HepG2 (cell line): ENCODE data around the gene IQUB. TPM values are rescaled to one million over a fixed set of nuclear protein-coding genes. Genes with fewer than 3 reads are reported as not detected.

Experiments used
- ARHGAP35 ChIP-seq: sonication (generic); formaldehyde crosslinking; IDR thresholded peaks from 2 replicates; pipeline ENCODE4 v1.9.0; 2022; ENCODE audit warnings: mild to moderate bottlenecking, inconsistent platforms, moderate library complexity, missing genetic modification reagents, borderline replicate concordance
- ARNT2 ChIP-seq: sonication (generic); formaldehyde crosslinking; IDR thresholded peaks from 2 replicates; pipeline ENCODE4 v1.8.0; 2022; ENCODE audit warnings: mild to moderate bottlenecking, low read depth, missing genetic modification reagents, moderate library complexity
- CREM ChIP-seq, 2 experiments: sonication (generic) in 1 of 2; formaldehyde crosslinking in 1 of 2; IDR thresholded peaks; 2 replicates each; pipeline versions ENCODE4 v1.4.0 to v1.6.1; 2016 to 2020; ENCODE audit warnings: antibody characterized with exemption in 1 of 2, mild to moderate bottlenecking in 1 of 2, missing genetic modification reagents in 1 of 2
- FOXA3 ChIP-seq: IDR thresholded peaks from 2 replicates; pipeline ENCODE4 v1.6.1; 2016; ENCODE audit warnings: missing genetic modification reagents, missing compliant biosample characterization
- GATAD2A ChIP-seq: IDR thresholded peaks from 2 replicates; pipeline ENCODE4 v1.6.1; 2016
- IRX3 ChIP-seq: sonication (generic); formaldehyde crosslinking; IDR thresholded peaks from 2 replicates; pipeline ENCODE4 v1.8.1; 2023; ENCODE audit warnings: mild to moderate bottlenecking, low read depth, missing genetic modification reagents, borderline replicate concordance
- KAT7 ChIP-seq: IDR thresholded peaks from 2 replicates; pipeline ENCODE4 v1.6.1; 2018; ENCODE audit warnings: borderline replicate concordance, missing compliant biosample characterization
- KDM5A ChIP-seq: fragments of 200-600 bp; sonication (generic); IDR thresholded peaks from 2 replicates; pipeline ENCODE4 v1.7.0; 2018; ENCODE audit warnings: antibody characterized with exemption, mild to moderate bottlenecking, low read length, borderline replicate concordance
- KMT2A ChIP-seq: sonication (generic); formaldehyde crosslinking; IDR thresholded peaks from 2 replicates; pipeline ENCODE4 v1.4.0; 2020; ENCODE audit warnings: missing genetic modification reagents
- MED13 ChIP-seq: sonication (generic); formaldehyde crosslinking; IDR thresholded peaks from 2 replicates; pipeline ENCODE4 v1.5.0; 2020; ENCODE audit warnings: missing genetic modification reagents
- MEF2D ChIP-seq: sonication (generic); formaldehyde crosslinking; IDR thresholded peaks from 2 replicates; pipeline ENCODE4 v1.5.1; 2020; ENCODE audit warnings: mild to moderate bottlenecking, missing genetic modification reagents
- NFKBIZ ChIP-seq: IDR thresholded peaks from 2 replicates; pipeline ENCODE4 v1.6.1; 2018; ENCODE audit warnings: missing genetic modification reagents, missing compliant biosample characterization
- NFRKB ChIP-seq: fragments of 450-650 bp; IDR thresholded peaks from 2 replicates; pipeline ENCODE4 v1.6.1; 2017
- NKX3-1 ChIP-seq: sonication (generic); formaldehyde crosslinking; IDR thresholded peaks from 2 replicates; pipeline ENCODE4 v1.5.0; 2020; ENCODE audit warnings: missing genetic modification reagents
- NONO ChIP-seq, 2 experiments: fragments of 450-650 bp in 1 of 2; sonication (generic) in 1 of 2; formaldehyde crosslinking in 1 of 2; IDR thresholded peaks in 1 of 2; conservative IDR thresholded peaks in 1 of 2; 2 replicates each; pipeline versions ENCODE4 v1.6.1 to v1.8.0; 2017 to 2022; ENCODE audit warnings: mild to moderate bottlenecking in 1 of 2, missing genetic modification reagents in 1 of 2, moderate library complexity in 1 of 2
- POGZ ChIP-seq: sonication (generic); formaldehyde crosslinking; IDR thresholded peaks from 2 replicates; pipeline ENCODE4 v1.4.0; 2020; ENCODE audit warnings: mild to moderate bottlenecking, missing genetic modification reagents
- POLR2A ChIP-seq, 2 experiments: IDR thresholded peaks; 2 replicates each; pipeline ENCODE4 v1.6.1; 2011; ENCODE audit warnings: low read depth in 2 of 2, low read length in 2 of 2, mild to moderate bottlenecking in 1 of 2, moderate library complexity in 1 of 2; ENCODE audit not compliant: insufficient read depth in 1 of 2
- RFX1 ChIP-seq: fragments of 450-650 bp; IDR thresholded peaks from 2 replicates; pipeline ENCODE4 v1.6.1; 2017
- RFX3 ChIP-seq: IDR thresholded peaks from 2 replicates; pipeline ENCODE4 v1.6.1; 2016; ENCODE audit warnings: missing biosample characterization, missing genetic modification reagents
- RFX5 ChIP-seq: IDR thresholded peaks from 2 replicates; pipeline ENCODE4 v1.6.1; 2011; ENCODE audit warnings: low read depth, low read length, improper control_type of control experiment
- RXRB ChIP-seq: IDR thresholded peaks from 2 replicates; pipeline ENCODE4 v1.6.1; 2016; ENCODE audit warnings: borderline replicate concordance, missing genetic modification reagents, missing compliant biosample characterization
- TARDBP ChIP-seq: sonication (generic); formaldehyde crosslinking; IDR thresholded peaks from 2 replicates; pipeline ENCODE4 v1.8.0; 2022; ENCODE audit warnings: mild to moderate bottlenecking, missing genetic modification reagents
- TBP ChIP-seq: sonication (generic); formaldehyde crosslinking; IDR thresholded peaks from 2 replicates; pipeline ENCODE4 v1.5.0; 2020; ENCODE audit warnings: missing genetic modification reagents
- ZMAT3 ChIP-seq: sonication (generic); formaldehyde crosslinking; conservative IDR thresholded peaks from 2 replicates; pipeline ENCODE4 v1.7.0; 2021; ENCODE audit warnings: missing genetic modification reagents
- ZNF264 ChIP-seq: sonication (generic); formaldehyde crosslinking; IDR thresholded peaks from 2 replicates; pipeline ENCODE4 v1.4.0; 2020; ENCODE audit warnings: missing genetic modification reagents
- ZNF292 ChIP-seq: sonication (generic); formaldehyde crosslinking; IDR thresholded peaks from 2 replicates; pipeline ENCODE4 v1.8.1; 2022; ENCODE audit warnings: mild to moderate bottlenecking, low read depth, missing genetic modification reagents, borderline replicate concordance
- ZNF317 ChIP-seq: sonication (generic); formaldehyde crosslinking; IDR thresholded peaks from 2 replicates; pipeline ENCODE4 v1.5.0; 2020; ENCODE audit warnings: mild to moderate bottlenecking, missing genetic modification reagents
- ZNF615 ChIP-seq: sonication (generic); formaldehyde crosslinking; IDR thresholded peaks from 2 replicates; pipeline ENCODE4 v1.5.0; 2020; ENCODE audit warnings: mild to moderate bottlenecking, missing genetic modification reagents, borderline replicate concordance
- ZNF761 ChIP-seq: sonication (generic); formaldehyde crosslinking; conservative IDR thresholded peaks from 2 replicates; pipeline ENCODE4 v1.4.0; 2020; ENCODE audit warnings: mild to moderate bottlenecking, missing genetic modification reagents
- polyA plus RNA-seq, 8 experiments: library from polyadenylated mRNA; depleted of rRNA in 3 of 8; stranded (reverse) in 7 of 8; unstranded in 1 of 8; fragments of >200 nt; fragmentation: Illumina TruSeq in 4 of 8; extraction: Trizol in 4 of 8; gene quantifications; 2 replicates each; pipeline versions ENCODE4 v1.2.1 to v1.2.3, GENCODE V29; 2011 to 2016; ENCODE audit warnings: low read depth in 4 of 8, missing spikeins in 1 of 8, mixed read lengths in 1 of 8; ENCODE audit not compliant: insufficient read depth in 1 of 8
- total RNA-seq, 5 experiments: library from RNA; depleted of rRNA; stranded (reverse); fragments of >200 nt; fragmentation: Illumina TruSeq; extraction: Trizol; gene quantifications; 2 replicates each; pipeline ENCODE4 v1.2.3, GENCODE V29; 2016; ENCODE audit warnings: low read depth in 1 of 5
- TF ChIP-seq, protein P1 (sequence below): sonication (generic); formaldehyde crosslinking; IDR thresholded peaks from 2 replicates; pipeline ENCODE4; 2020; ENCODE audit warnings: missing genetic modification reagents, mild to moderate bottlenecking, borderline replicate concordance

Gene IQUB
- total and polyA plus RNA-seq, 2 of the 13 experiments (the other 11 are each of a cell fraction or from before 2014, with no cell fraction given) = 0.07 TPM; not detected in 1

- TF ChIP-seq RXRB (CRISPR knock-in tag) = peak; percentile 55; the same call in 1 of the 2 replicates
- 0 out of 2 replicates have a peak, but pooled peaks have one; percentile 65 for TF ChIP-seq ARNT2
- no peak for TF ChIP-seq TBP (CRISPR knock-in tag)
- peak; percentile 71; the same call in 1 of the 2 replicates for TF ChIP-seq ZNF761 (CRISPR knock-in tag)
- peak; percentile 65; the same call in 1 of the 2 replicates for TF ChIP-seq ZNF317
- peak; percentile 43; the same call in 1 of the 2 replicates for TF ChIP-seq KAT7 (CRISPR knock-in tag)
- peak; percentile 90 for TF ChIP-seq RFX1
- peak; percentile 79; the same call in 1 of the 2 replicates for TF ChIP-seq KMT2A (CRISPR knock-in tag)
- 0 out of 2 replicates have a peak, but pooled peaks have one; percentile 29 for TF ChIP-seq NFRKB
- TF ChIP-seq CREM (IDR thresholded peaks at IDR 0.05) = peak; percentile 87
- TF ChIP-seq CREM (CRISPR knock-in tag; IDR thresholded peaks at IDR 0.05) = no peak
- TF ChIP-seq FOXA3 = peak; percentile 29; the same call in 1 of the 2 replicates
- peak; percentile 67; the same call in 1 of the 2 replicates for TF ChIP-seq IRX3 (CRISPR knock-in tag)
- TF ChIP-seq POLR2A (IDR thresholded peaks at IDR 0.05; ENCODE audit: insufficient read depth in 1 of 2, low read depth in 2 of 2, low read length in 2 of 2) = peak; percentile 85 to 86
- peak; percentile 92 for TF ChIP-seq RFX3
- TF ChIP-seq, protein P1, sequence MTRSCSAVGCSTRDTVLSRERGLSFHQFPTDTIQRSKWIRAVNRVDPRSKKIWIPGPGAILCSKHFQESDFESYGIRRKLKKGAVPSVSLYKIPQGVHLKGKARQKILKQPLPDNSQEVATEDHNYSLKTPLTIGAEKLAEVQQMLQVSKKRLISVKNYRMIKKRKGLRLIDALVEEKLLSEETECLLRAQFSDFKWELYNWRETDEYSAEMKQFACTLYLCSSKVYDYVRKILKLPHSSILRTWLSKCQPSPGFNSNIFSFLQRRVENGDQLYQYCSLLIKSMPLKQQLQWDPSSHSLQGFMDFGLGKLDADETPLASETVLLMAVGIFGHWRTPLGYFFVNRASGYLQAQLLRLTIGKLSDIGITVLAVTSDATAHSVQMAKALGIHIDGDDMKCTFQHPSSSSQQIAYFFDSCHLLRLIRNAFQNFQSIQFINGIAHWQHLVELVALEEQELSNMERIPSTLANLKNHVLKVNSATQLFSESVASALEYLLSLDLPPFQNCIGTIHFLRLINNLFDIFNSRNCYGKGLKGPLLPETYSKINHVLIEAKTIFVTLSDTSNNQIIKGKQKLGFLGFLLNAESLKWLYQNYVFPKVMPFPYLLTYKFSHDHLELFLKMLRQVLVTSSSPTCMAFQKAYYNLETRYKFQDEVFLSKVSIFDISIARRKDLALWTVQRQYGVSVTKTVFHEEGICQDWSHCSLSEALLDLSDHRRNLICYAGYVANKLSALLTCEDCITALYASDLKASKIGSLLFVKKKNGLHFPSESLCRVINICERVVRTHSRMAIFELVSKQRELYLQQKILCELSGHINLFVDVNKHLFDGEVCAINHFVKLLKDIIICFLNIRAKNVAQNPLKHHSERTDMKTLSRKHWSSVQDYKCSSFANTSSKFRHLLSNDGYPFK (CRISPR knock-in tag) = peak; percentile 79; the same call in 1 of the 2 replicates
- TF ChIP-seq ZNF264 = no peak
- no peak for TF ChIP-seq MED13
- peak; percentile 75 for TF ChIP-seq ZMAT3
- peak; percentile 54 for TF ChIP-seq RFX5
- peak; percentile 66 for TF ChIP-seq NKX3-1 (CRISPR knock-in tag)
- no peak for TF ChIP-seq NONO (IDR thresholded peaks at IDR 0.05)
- TF ChIP-seq NONO (CRISPR knock-in tag; conservative IDR thresholded peaks at IDR 0.05) = peak; percentile 51; the same call in 1 of the 2 replicates
- TF ChIP-seq POGZ (CRISPR knock-in tag) = peak; percentile 90
- no peak for TF ChIP-seq MEF2D (CRISPR knock-in tag)
- peak; percentile 43 for TF ChIP-seq GATAD2A
- peak; percentile 35; the same call in 1 of the 2 replicates for TF ChIP-seq ZNF292
- TF ChIP-seq NFKBIZ (CRISPR knock-in tag) = 0 out of 2 replicates have a peak, but pooled peaks have one; percentile 21
- 0 out of 2 replicates have a peak, but pooled peaks have one; percentile 68 for TF ChIP-seq ARHGAP35
- peak; percentile 83 for TF ChIP-seq KDM5A
- TF ChIP-seq TARDBP (CRISPR knock-in tag) = peak; percentile 93
- no peak for TF ChIP-seq ZNF615 (CRISPR knock-in tag)
Measured at GRCh38 chr7:123557398-123558288, 23.2 kb upstream of the IQUB start, which contains the start of gene NDUFA5 (continued).
